ENCODE results near the gene EDIL3. TPM values are rescaled to one million over a fixed set of nuclear protein-coding genes. Genes with fewer than 3 reads are reported as not detected.

Gene EDIL3
- total and polyA plus RNA-seq, 2 donors (not counting 3 experiments of a cell fraction or from before 2014, with no cell fraction given) = 9.1 to 28.8 TPM

GRCh38 chr5:83965441-83965840, 419.2 kb downstream of the EDIL3 start:
- Histone ChIP-seq H3K4me3 (replicated peaks in 1 of 3; ENCODE audit: insufficient read depth in 1 of 3, low read depth in 1 of 3, low read length in 3 of 3) (no peak overlapping the region), H3K4me2 (ENCODE audit: insufficient read depth, low read length) (no peak overlapping the region), H3K27ac (ENCODE audit: insufficient read depth, low read depth, low read length) (no peak overlapping the region), H3K27me3 (ENCODE audit: control insufficient read depth in 2 of 2, insufficient read depth in 2 of 2, low read length in 2 of 2) (no peaks in the 10 kb centered on the region), H2AFZ (ENCODE audit: low read depth, low read length) (peak overlapping the region; percentile 18), H3K9me1 (replicated peaks; ENCODE audit: control insufficient read depth, extremely low read depth, insufficient read depth, low read length) (no peaks in the 10 kb centered on the region), H3K36me3 (ENCODE audit: control insufficient read depth in 2 of 2, extremely low read depth in 1 of 2, insufficient read depth in 2 of 2, low read length in 2 of 2) (no peaks in the 10 kb centered on the region), H4K20me1 (replicated peaks; ENCODE audit: control insufficient read depth, extremely low read depth, insufficient read depth, low read length) (no peaks in the 10 kb centered on the region), H3K4me1 (ENCODE audit: control insufficient read depth, extremely low read depth, insufficient read depth, low read length) (peaks cover 14% of the 10 kb centered on the region), H3K79me2 (ENCODE audit: control insufficient read depth, insufficient read depth, low read length) (no peaks in the 10 kb centered on the region), H3K9ac (replicated peaks; ENCODE audit: extremely low read depth, insufficient read depth, low read length) (no peak overlapping the region), H3K9me3 (replicated peaks; ENCODE audit: control insufficient read depth, insufficient read depth, low read length) (no peaks in the 10 kb centered on the region)
- CTCF ChIA-PET = no interaction called here
- dilution Hi-C loops (cut with MboI; ENCODE audit: extremely low pct_ligation_motif_present, low sequenced_read_pairs) (no loop called here), intact Hi-C loops (cut with micrococcal nuclease) (no loop called here)
- POLR2A ChIA-PET = no interaction called here
- DNase-seq (ENCODE audit: low read depth, low spot score) (no peak), FAIRE-seq (no peak)
- TF ChIP-seq FOS (IDR thresholded peaks at IDR 0.05; ENCODE audit: borderline replicate concordance, insufficient read depth, low read length) (no peak), MYC (IDR thresholded peaks at IDR 0.05; ENCODE audit: low read depth, low read length) (no peak), POLR2AphosphoS5 (IDR thresholded peaks at IDR 0.05; ENCODE audit: insufficient read depth, low read depth, low read length) (no peak), POLR2A (IDR thresholded peaks at IDR 0.05; ENCODE audit: low read depth, low read length) (no peak), GATA2 (IDR thresholded peaks at IDR 0.05; ENCODE audit: insufficient read depth, insufficient read length, low read depth, low read length) (no peak), MAX (IDR thresholded peaks at IDR 0.05; ENCODE audit: insufficient read depth, insufficient read length) (no peak), JUN (IDR thresholded peaks at IDR 0.05; ENCODE audit: borderline replicate concordance, insufficient read depth, insufficient read length, low read depth) (no peak), EZH2 (IDR thresholded peaks at IDR 0.05; ENCODE audit: borderline replicate concordance, low read depth, low read length, severe bottlenecking) (no peak)
- TF ChIP-seq, protein P1, sequence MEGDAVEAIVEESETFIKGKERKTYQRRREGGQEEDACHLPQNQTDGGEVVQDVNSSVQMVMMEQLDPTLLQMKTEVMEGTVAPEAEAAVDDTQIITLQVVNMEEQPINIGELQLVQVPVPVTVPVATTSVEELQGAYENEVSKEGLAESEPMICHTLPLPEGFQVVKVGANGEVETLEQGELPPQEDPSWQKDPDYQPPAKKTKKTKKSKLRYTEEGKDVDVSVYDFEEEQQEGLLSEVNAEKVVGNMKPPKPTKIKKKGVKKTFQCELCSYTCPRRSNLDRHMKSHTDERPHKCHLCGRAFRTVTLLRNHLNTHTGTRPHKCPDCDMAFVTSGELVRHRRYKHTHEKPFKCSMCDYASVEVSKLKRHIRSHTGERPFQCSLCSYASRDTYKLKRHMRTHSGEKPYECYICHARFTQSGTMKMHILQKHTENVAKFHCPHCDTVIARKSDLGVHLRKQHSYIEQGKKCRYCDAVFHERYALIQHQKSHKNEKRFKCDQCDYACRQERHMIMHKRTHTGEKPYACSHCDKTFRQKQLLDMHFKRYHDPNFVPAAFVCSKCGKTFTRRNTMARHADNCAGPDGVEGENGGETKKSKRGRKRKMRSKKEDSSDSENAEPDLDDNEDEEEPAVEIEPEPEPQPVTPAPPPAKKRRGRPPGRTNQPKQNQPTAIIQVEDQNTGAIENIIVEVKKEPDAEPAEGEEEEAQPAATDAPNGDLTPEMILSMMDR (IDR thresholded peaks at IDR 0.05; ENCODE audit: extremely low read depth in 1 of 2, insufficient read depth in 1 of 2, low read depth in 1 of 2, low read length in 2 of 2) = no peak
- BruUV-seq (replicated peaks) = no TSS peak
